Measurements from ENCODE around the gene ILDR2.

The ILDR2 gene

DNA sequence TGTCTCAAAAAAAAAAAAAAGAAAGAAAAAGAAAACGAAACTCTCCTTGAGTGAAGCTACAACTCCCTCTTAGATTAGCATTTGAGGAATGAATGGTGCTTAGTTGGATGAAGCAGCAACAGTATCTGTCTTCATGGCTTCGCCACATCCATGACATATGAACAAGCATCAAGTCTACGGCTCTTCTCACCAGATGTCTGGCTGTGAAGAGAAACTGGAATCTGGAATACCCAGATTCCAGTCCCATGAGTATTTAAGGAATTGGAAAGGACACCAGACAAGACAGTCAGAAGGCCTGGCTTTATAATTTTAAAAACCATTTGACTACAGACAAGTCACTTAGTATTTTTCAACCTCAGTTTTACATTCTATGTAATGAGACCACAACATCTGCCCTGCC lies 61.2 kb downstream of the ILDR2 start:
- Histone ChIP-seq H3K4me1 (ENCODE audit: control insufficient read depth in 2 of 2, insufficient read depth in 1 of 2, low read depth in 1 of 2, low read length in 2 of 2) (peaks cover 4 to 9% of the 10 kb centered on the region in 2 donors), H3K23ac (ENCODE audit: low read depth, low read length, poor library complexity) (no peak overlapping the region), H3K14ac (ENCODE audit: low read length) (no peak overlapping the region), H3K27ac (replicated peaks; ENCODE audit: low read length) (no peak overlapping the region), H2BK5ac (ENCODE audit: low read length) (no peak overlapping the region), H2BK15ac (ENCODE audit: low read length) (no peak overlapping the region), H4K8ac (ENCODE audit: low read depth, low read length) (no peak overlapping the region), H2AFZ (ENCODE audit: low read length) (no peak overlapping the region), H3K18ac (ENCODE audit: low read length) (no peak overlapping the region), H3K4ac (ENCODE audit: low read length) (no peak overlapping the region), H3K4me3 (ENCODE audit: low read length in 2 of 2) (no peak overlapping the region), H3K79me1 (ENCODE audit: low read depth, low read length) (no peaks in the 10 kb centered on the region), H4K91ac (ENCODE audit: low read depth, low read length, poor library complexity) (no peak overlapping the region), H3K36me3 (replicated peaks in 1 of 2; ENCODE audit: control insufficient read depth in 2 of 2, insufficient read depth in 2 of 2, low read length in 2 of 2) (peaks cover 13 to 19% of the 10 kb centered on the region in 2 donors), H2BK12ac (ENCODE audit: low read length) (no peak overlapping the region), H2AK5ac (ENCODE audit: low read depth, low read length) (no peak overlapping the region), H3K4me2 (ENCODE audit: insufficient read depth, low read length, poor library complexity, severe bottlenecking) (no peak overlapping the region), H3K27me3 (ENCODE audit: control insufficient read depth in 3 of 3, insufficient read depth in 3 of 3, low read depth in 1 of 3, low read length in 3 of 3) (no peaks in the 10 kb centered on the region), H2BK120ac (ENCODE audit: low read depth, low read length) (no peak overlapping the region), H3K9ac (ENCODE audit: low read depth, low read length, poor library complexity) (no peak overlapping the region), H3K9me3 (replicated peaks in 1 of 2; ENCODE audit: control insufficient read depth in 2 of 2, insufficient read depth in 1 of 2, low read depth in 1 of 2, low read length in 2 of 2) (peaks cover 9 to 29% of the 10 kb centered on the region in 2 donors)
- no peak for DNase-seq (ENCODE audit: low spot score)
- no CpG with 5 or more reads among the region's 3 CpGs for WGBS, 2 donors (ENCODE audit: extremely low coverage in 2 of 2, insufficient read length in 2 of 2, insufficient replicate concordance in 1 of 2)

DNA sequence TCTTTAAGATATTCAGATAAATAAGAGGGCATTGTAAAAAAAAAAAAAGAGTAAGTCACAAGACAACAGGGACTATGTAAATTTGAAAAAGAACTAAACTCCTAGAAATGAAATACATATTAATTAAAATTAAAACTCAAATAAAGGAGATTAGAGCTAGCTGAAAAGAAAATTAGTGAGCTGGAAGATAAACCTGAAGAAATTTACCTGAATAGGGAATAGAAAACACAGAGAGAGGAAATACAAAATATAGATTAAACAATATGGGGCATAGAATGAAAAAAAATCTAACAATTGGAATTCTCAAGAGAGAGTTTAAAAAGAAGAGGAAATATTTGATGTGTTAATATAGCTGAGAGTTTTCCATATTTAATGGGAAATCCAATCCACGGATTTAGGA lies 63.7 kb downstream of the ILDR2 start:
- Histone ChIP-seq H4K91ac (ENCODE audit: low read depth, low read length, poor library complexity) (no peak overlapping the region), H2BK5ac (ENCODE audit: low read length) (no peak overlapping the region), H3K4me3 (ENCODE audit: low read length in 2 of 2) (no peak overlapping the region), H3K4me2 (ENCODE audit: insufficient read depth, low read length, poor library complexity, severe bottlenecking) (no peak overlapping the region), H3K9me3 (replicated peaks in 1 of 2; ENCODE audit: control insufficient read depth in 2 of 2, insufficient read depth in 1 of 2, low read depth in 1 of 2, low read length in 2 of 2) (peaks cover 9 to 31% of the 10 kb centered on the region in 2 donors), H2AK5ac (ENCODE audit: low read depth, low read length) (no peak overlapping the region), H2BK120ac (ENCODE audit: low read depth, low read length) (no peak overlapping the region), H3K4me1 (ENCODE audit: control insufficient read depth in 2 of 2, insufficient read depth in 1 of 2, low read depth in 1 of 2, low read length in 2 of 2) (peaks cover 0 to 4% of the 10 kb centered on the region in 2 donors), H2AFZ (ENCODE audit: low read length) (no peak overlapping the region), H3K27me3 (ENCODE audit: control insufficient read depth in 3 of 3, insufficient read depth in 3 of 3, low read depth in 1 of 3, low read length in 3 of 3) (no peaks in the 10 kb centered on the region), H3K18ac (ENCODE audit: low read length) (no peak overlapping the region), H3K14ac (ENCODE audit: low read length) (no peak overlapping the region), H3K79me1 (ENCODE audit: low read depth, low read length) (no peaks in the 10 kb centered on the region), H3K4ac (ENCODE audit: low read length) (no peak overlapping the region), H3K27ac (replicated peaks; ENCODE audit: low read length) (no peak overlapping the region), H2BK12ac (ENCODE audit: low read length) (no peak overlapping the region), H3K9ac (ENCODE audit: low read depth, low read length, poor library complexity) (no peak overlapping the region), H3K36me3 (replicated peaks in 1 of 2; ENCODE audit: control insufficient read depth in 2 of 2, insufficient read depth in 2 of 2, low read length in 2 of 2) (peaks cover 4 to 9% of the 10 kb centered on the region in 2 donors), H4K8ac (ENCODE audit: low read depth, low read length) (no peak overlapping the region), H3K23ac (ENCODE audit: low read depth, low read length, poor library complexity) (no peak overlapping the region), H2BK15ac (ENCODE audit: low read length) (no peak overlapping the region)
- WGBS, 2 donors (ENCODE audit: extremely low coverage in 2 of 2, insufficient read length in 2 of 2, insufficient replicate concordance in 1 of 2) = no CpG with 5 or more reads among the region's 1 CpG
- no peak for DNase-seq (ENCODE audit: low spot score)

DNA sequence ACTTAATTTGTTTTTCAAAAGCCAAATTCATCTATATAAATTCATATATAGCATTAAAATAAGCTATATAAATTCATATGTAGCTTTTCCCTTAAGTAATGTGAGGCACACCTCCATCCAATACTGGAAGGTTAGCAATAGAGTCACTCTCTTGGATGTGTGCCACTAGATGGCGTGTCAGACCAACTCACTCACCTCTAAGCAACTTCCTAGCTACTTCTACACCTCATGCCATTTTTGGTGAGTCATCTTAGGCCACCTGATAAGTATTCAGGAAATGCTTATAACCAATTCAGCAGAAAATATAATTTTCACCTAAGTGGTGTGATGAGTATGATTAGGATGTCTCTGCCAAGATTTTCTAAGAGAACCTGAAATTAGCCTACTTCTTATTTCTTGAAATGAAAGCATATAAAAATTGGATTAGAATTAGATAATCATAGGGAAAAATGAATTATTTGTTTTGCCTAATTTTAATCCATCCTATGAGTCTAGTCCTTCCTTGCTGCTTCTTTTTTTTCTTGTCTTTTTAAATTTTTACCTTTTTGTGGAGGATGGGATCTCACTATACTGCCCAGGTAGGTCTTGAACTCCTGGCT lies 64.8 kb downstream of the ILDR2 start:
- peaks cover 5 to 31% of the 10 kb centered on the region in 2 donors for H3K9me3 ChIP-seq (replicated peaks in 1 of 2; ENCODE audit: control insufficient read depth in 2 of 2, insufficient read depth in 1 of 2, low read depth in 1 of 2, low read length in 2 of 2)
- no peak overlapping the region for H3K4me3 ChIP-seq (ENCODE audit: low read length in 2 of 2)
- H4K91ac ChIP-seq (ENCODE audit: low read depth, low read length, poor library complexity) = no peak overlapping the region
- no peak overlapping the region for H3K4me2 ChIP-seq (ENCODE audit: insufficient read depth, low read length, poor library complexity, severe bottlenecking)
- WGBS, 2 donors (ENCODE audit: extremely low coverage in 2 of 2, insufficient read length in 2 of 2, insufficient replicate concordance in 1 of 2) = no CpG with 5 or more reads among the region's 1 CpG
- no peak overlapping the region for H3K9ac ChIP-seq (ENCODE audit: low read depth, low read length, poor library complexity)
- H3K4ac ChIP-seq (ENCODE audit: low read length) = no peak overlapping the region
- no peak overlapping the region for H2BK12ac ChIP-seq (ENCODE audit: low read length)
- no peak overlapping the region for H2BK120ac ChIP-seq (ENCODE audit: low read depth, low read length)
- no peak overlapping the region for H2BK5ac ChIP-seq (ENCODE audit: low read length)
- no peak overlapping the region for H2AFZ ChIP-seq (ENCODE audit: low read length)
- no peak overlapping the region for H3K18ac ChIP-seq (ENCODE audit: low read length)
- peaks cover 0 to 3% of the 10 kb centered on the region in 2 donors for H3K4me1 ChIP-seq (ENCODE audit: control insufficient read depth in 2 of 2, insufficient read depth in 1 of 2, low read depth in 1 of 2, low read length in 2 of 2)
- H3K27me3 ChIP-seq (ENCODE audit: control insufficient read depth in 3 of 3, insufficient read depth in 3 of 3, low read depth in 1 of 3, low read length in 3 of 3) = no peaks in the 10 kb centered on the region
- peaks cover 4% of the 10 kb centered on the region in 2 donors for H3K36me3 ChIP-seq (replicated peaks in 1 of 2; ENCODE audit: control insufficient read depth in 2 of 2, insufficient read depth in 2 of 2, low read length in 2 of 2)
- H2BK15ac ChIP-seq (ENCODE audit: low read length) = no peak overlapping the region
- no peak overlapping the region for H3K27ac ChIP-seq (replicated peaks; ENCODE audit: low read length)
- H2AK5ac ChIP-seq (ENCODE audit: low read depth, low read length) = no peak overlapping the region
- no peak overlapping the region for H3K14ac ChIP-seq (ENCODE audit: low read length)
- no peak overlapping the region for H3K23ac ChIP-seq (ENCODE audit: low read depth, low read length, poor library complexity)
- peak; percentile 54 for DNase-seq (ENCODE audit: low spot score)
- H3K79me1 ChIP-seq (ENCODE audit: low read depth, low read length) = no peaks in the 10 kb centered on the region
- no peak overlapping the region for H4K8ac ChIP-seq (ENCODE audit: low read depth, low read length)

DNA sequence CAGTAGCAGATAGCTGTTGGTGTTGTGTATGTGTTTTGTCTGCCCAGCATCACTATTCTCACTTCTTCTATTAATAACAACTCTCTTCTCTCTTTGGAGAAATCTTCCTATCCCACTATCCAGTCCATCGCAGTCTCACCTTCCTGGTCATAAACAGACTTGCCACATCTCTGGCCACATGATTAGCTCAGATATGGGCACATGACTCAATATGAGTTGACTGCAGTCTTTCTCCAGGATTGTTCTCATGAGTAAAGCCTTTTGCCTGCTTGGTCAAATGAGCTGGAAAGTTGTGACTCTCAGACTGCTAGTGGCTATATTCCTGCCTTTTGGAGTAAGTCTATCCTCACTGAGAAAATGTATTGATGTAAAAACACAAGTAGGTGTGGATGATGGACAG lies 66.4 kb downstream of the ILDR2 start:
- Histone ChIP-seq H2BK15ac (ENCODE audit: low read length) (no peak overlapping the region), H3K4me1 (ENCODE audit: control insufficient read depth in 2 of 2, insufficient read depth in 1 of 2, low read depth in 1 of 2, low read length in 2 of 2) (peaks cover 0 to 3% of the 10 kb centered on the region in 2 donors), H4K8ac (ENCODE audit: low read depth, low read length) (no peak overlapping the region), H4K91ac (ENCODE audit: low read depth, low read length, poor library complexity) (no peak overlapping the region), H3K4ac (ENCODE audit: low read length) (no peak overlapping the region), H3K79me1 (ENCODE audit: low read depth, low read length) (no peaks in the 10 kb centered on the region), H3K14ac (ENCODE audit: low read length) (no peak overlapping the region), H2BK12ac (ENCODE audit: low read length) (no peak overlapping the region), H3K18ac (ENCODE audit: low read length) (no peak overlapping the region), H3K27ac (replicated peaks; ENCODE audit: low read length) (no peak overlapping the region), H2BK120ac (ENCODE audit: low read depth, low read length) (no peak overlapping the region), H3K4me2 (ENCODE audit: insufficient read depth, low read length, poor library complexity, severe bottlenecking) (no peak overlapping the region), H2AK5ac (ENCODE audit: low read depth, low read length) (no peak overlapping the region), H2BK5ac (ENCODE audit: low read length) (no peak overlapping the region), H3K23ac (ENCODE audit: low read depth, low read length, poor library complexity) (no peak overlapping the region), H3K9ac (ENCODE audit: low read depth, low read length, poor library complexity) (no peak overlapping the region), H3K9me3 (replicated peaks in 1 of 2; ENCODE audit: control insufficient read depth in 2 of 2, insufficient read depth in 1 of 2, low read depth in 1 of 2, low read length in 2 of 2) (peaks cover 5 to 28% of the 10 kb centered on the region in 2 donors), H3K4me3 (ENCODE audit: low read length in 2 of 2) (no peak overlapping the region), H3K36me3 (replicated peaks in 1 of 2; ENCODE audit: control insufficient read depth in 2 of 2, insufficient read depth in 2 of 2, low read length in 2 of 2) (peaks cover 0 to 4% of the 10 kb centered on the region in 2 donors), H3K27me3 (ENCODE audit: control insufficient read depth in 3 of 3, insufficient read depth in 3 of 3, low read depth in 1 of 3, low read length in 3 of 3) (no peaks in the 10 kb centered on the region), H2AFZ (ENCODE audit: low read length) (no peak overlapping the region)
- no peak for DNase-seq (ENCODE audit: low spot score)
- no CpG with 5 or more reads among the region's 1 CpG for WGBS, 2 donors (ENCODE audit: extremely low coverage in 2 of 2, insufficient read length in 2 of 2, insufficient replicate concordance in 1 of 2)

Data from neuronal stem cell (in vitro differentiated cells).